Sciatic nerve (tissue), 1 donor: ENCODE results near the gene PRSS23. TPM values are rescaled to one million over a fixed set of nuclear protein-coding genes. Genes with fewer than 3 reads are reported as not detected.

ENCODE experiments used
- total RNA-seq: library from RNA; stranded (reverse); fragmentation: NEBNext Ultra II Directional; extraction: Animal tissue kit (Norgen Biotek cat#: 25700); gene quantifications from one replicate; pipeline ENCODE4 v1.2.1, GENCODE V29; 2021
- donor health status: DM: no; HTN: no; CAD: no.

Gene PRSS23
- total RNA-seq, 1 donor from 2014 or later: 28.6 TPM

Other genes with a start within 250 kb of the PRSS23 start
- gene ME3, start 127.9 kb upstream of the PRSS23 start, total RNA-seq: 17.5 TPM
- 40.7 TPM for gene FZD4, start 154.9 kb downstream of the PRSS23 start, total RNA-seq
- 35.7 TPM for gene TMEM135, start 237.4 kb downstream of the PRSS23 start, total RNA-seq